ENCODE results near the gene EVC2. TPM values are rescaled to one million over a fixed set of nuclear protein-coding genes. Genes with fewer than 3 reads are reported as not detected.
"Not testable (repeated sequence)": the region's sequence is repeated elsewhere in the genome, so short reads cannot be mapped to it uniquely, and the experiment has no call there.

EVC2 gene
- total and polyA plus RNA-seq, 2 donors (not counting 1 experiment from before 2014, with no cell fraction given), result 1.1 TPM; not detected in 1

GRCh38 chr4:5730993-5731990 lies 22.9 kb upstream of the EVC2 start:
- Histone ChIP-seq H3K27ac (ENCODE audit: low read length in 2 of 2) (no peak overlapping the region), H4K20me1 (ENCODE audit: control insufficient read depth, insufficient read depth, low read length, poor library complexity, severe bottlenecking) (no peaks in the 10 kb centered on the region), H3K36me3 (replicated peaks in 1 of 2; ENCODE audit: control extremely low read depth in 1 of 2, control insufficient read depth in 1 of 2, extremely low read depth in 1 of 2, insufficient read depth in 2 of 2, low read length in 1 of 2) (no peaks in the 10 kb centered on the region), H3K79me2 (ENCODE audit: control insufficient read depth, insufficient read depth, low read length) (no peaks in the 10 kb centered on the region), H3K27me3 (replicated peaks in 1 of 4; ENCODE audit: control extremely low read depth in 1 of 4, control insufficient read depth in 3 of 4, insufficient read depth in 4 of 4, low read length in 3 of 4) (no peaks in the 10 kb centered on the region), H3K4me2 (replicated peaks; ENCODE audit: low read depth, low read length, poor library complexity, severe bottlenecking) (no peak overlapping the region), H3K4me3 (ENCODE audit: control extremely low read depth in 1 of 5, extremely low read depth in 1 of 5, insufficient read depth in 1 of 5, low read depth in 2 of 5, low read length in 4 of 5) (no peak overlapping the region), H3K4me1 (ENCODE audit: control insufficient read depth in 2 of 2, insufficient read depth in 2 of 2, low read length in 2 of 2) (no peaks in the 10 kb centered on the region), H2AFZ (ENCODE audit: insufficient read depth, low read depth, low read length, poor library complexity, severe bottlenecking) (no peak overlapping the region), H3K9me3 (ENCODE audit: control extremely low read depth in 1 of 3, control insufficient read depth in 2 of 3, insufficient read depth in 1 of 3, low read length in 2 of 3) (no peaks in the 10 kb centered on the region), H3K9ac (ENCODE audit: low read length) (no peak overlapping the region)
- no peak overlapping the region for H3K4me3 Mint-ChIP-seq
- no peaks in the 10 kb centered on the region for H3K4me1 Mint-ChIP-seq
- peaks cover 3% of the 10 kb centered on the region for H3K9me3 Mint-ChIP-seq (ENCODE audit: insufficient read depth)
- H3K27ac Mint-ChIP-seq, result no peak overlapping the region
- no peak for TF ChIP-seq CTCF (IDR thresholded peaks at IDR 0.05)
- TF ChIP-seq EZH2 (IDR thresholded peaks at IDR 0.05; ENCODE audit: borderline replicate concordance, insufficient read depth, low read depth, low read length, poor library complexity, severe bottlenecking), result no peak
- intact Hi-C loops (cut with micrococcal nuclease), result no loop called here
- 92% methylated on average over 27 of the region's 30 CpGs for WGBS (ENCODE audit: insufficient coverage)
- ChIA-PET POLR2A (no interaction called here), CTCF (no interaction called here)
- no peak for DNase-seq
- peaks cover 3% of the 10 kb centered on the region for H3K27me3 Mint-ChIP-seq
- ATAC-seq (ENCODE audit: low read depth), result no peak

GRCh38 chr4:5730436-5730835 lies 22.1 kb upstream of the EVC2 start:
- Histone ChIP-seq H3K4me1 (ENCODE audit: control insufficient read depth in 2 of 2, insufficient read depth in 2 of 2, low read length in 2 of 2) (no peaks in the 10 kb centered on the region), H3K27ac (ENCODE audit: low read length in 2 of 2) (no peak overlapping the region), H3K36me3 (replicated peaks in 1 of 2; ENCODE audit: control extremely low read depth in 1 of 2, control insufficient read depth in 1 of 2, extremely low read depth in 1 of 2, insufficient read depth in 2 of 2, low read length in 1 of 2) (no peaks in the 10 kb centered on the region), H3K27me3 (replicated peaks in 1 of 4; ENCODE audit: control extremely low read depth in 1 of 4, control insufficient read depth in 3 of 4, insufficient read depth in 4 of 4, low read length in 3 of 4) (no peaks in the 10 kb centered on the region), H4K20me1 (ENCODE audit: control insufficient read depth, insufficient read depth, low read length, poor library complexity, severe bottlenecking) (no peaks in the 10 kb centered on the region), H3K4me2 (replicated peaks; ENCODE audit: low read depth, low read length, poor library complexity, severe bottlenecking) (no peak overlapping the region), H3K9ac (ENCODE audit: low read length) (no peak overlapping the region), H3K79me2 (ENCODE audit: control insufficient read depth, insufficient read depth, low read length) (no peaks in the 10 kb centered on the region), H3K4me3 (ENCODE audit: control extremely low read depth in 1 of 5, extremely low read depth in 1 of 5, insufficient read depth in 1 of 5, low read depth in 2 of 5, low read length in 4 of 5) (no peak overlapping the region), H2AFZ (ENCODE audit: insufficient read depth, low read depth, low read length, poor library complexity, severe bottlenecking) (no peak overlapping the region), H3K9me3 (ENCODE audit: control extremely low read depth in 1 of 3, control insufficient read depth in 2 of 3, insufficient read depth in 1 of 3, low read length in 2 of 3) (no peaks in the 10 kb centered on the region)
- peaks cover 3% of the 10 kb centered on the region for H3K9me3 Mint-ChIP-seq (ENCODE audit: insufficient read depth)
- no peak for ATAC-seq (ENCODE audit: low read depth)
- intact Hi-C loops (cut with micrococcal nuclease), result no loop called here
- peaks cover 3% of the 10 kb centered on the region for H3K27me3 Mint-ChIP-seq
- no peak overlapping the region for H3K27ac Mint-ChIP-seq
- ChIA-PET POLR2A (no interaction called here), CTCF (no interaction called here)
- TF ChIP-seq EZH2 (IDR thresholded peaks at IDR 0.05; ENCODE audit: borderline replicate concordance, insufficient read depth, low read depth, low read length, poor library complexity, severe bottlenecking) (no peak), CTCF (IDR thresholded peaks at IDR 0.05) (no peak)
- no peaks in the 10 kb centered on the region for H3K4me1 Mint-ChIP-seq
- H3K4me3 Mint-ChIP-seq, result no peak overlapping the region
- no peak for DNase-seq
- 97% methylated on average over 7 of the region's 10 CpGs for WGBS (ENCODE audit: insufficient coverage)

- H3K9me3 Mint-ChIP-seq (ENCODE audit: insufficient read depth); DNase-seq; H3K4me1 ChIP-seq (ENCODE audit: control insufficient read depth in 2 of 2, insufficient read depth in 2 of 2, low read length in 2 of 2); H3K36me3 ChIP-seq (replicated peaks in 1 of 2; ENCODE audit: control extremely low read depth in 1 of 2, control insufficient read depth in 1 of 2, extremely low read depth in 1 of 2, insufficient read depth in 2 of 2, low read length in 1 of 2); intact Hi-C loops (cut with micrococcal nuclease); H2AFZ ChIP-seq (ENCODE audit: insufficient read depth, low read depth, low read length, poor library complexity, severe bottlenecking); H4K20me1 ChIP-seq (ENCODE audit: control insufficient read depth, insufficient read depth, low read length, poor library complexity, severe bottlenecking); H3K4me1 Mint-ChIP-seq; CTCF ChIA-PET; H3K27ac Mint-ChIP-seq; H3K4me3 ChIP-seq (ENCODE audit: control extremely low read depth in 1 of 5, extremely low read depth in 1 of 5, insufficient read depth in 1 of 5, low read depth in 2 of 5, low read length in 4 of 5); H3K79me2 ChIP-seq (ENCODE audit: control insufficient read depth, insufficient read depth, low read length); H3K27me3 ChIP-seq (replicated peaks in 1 of 4; ENCODE audit: control extremely low read depth in 1 of 4, control insufficient read depth in 3 of 4, insufficient read depth in 4 of 4, low read length in 3 of 4); H3K4me3 Mint-ChIP-seq; H3K27ac ChIP-seq (ENCODE audit: low read length in 2 of 2); H3K27me3 Mint-ChIP-seq; H3K9ac ChIP-seq (ENCODE audit: low read length); POLR2A ChIA-PET; H3K9me3 ChIP-seq (ENCODE audit: control extremely low read depth in 1 of 3, control insufficient read depth in 2 of 3, insufficient read depth in 1 of 3, low read length in 2 of 3); ATAC-seq (ENCODE audit: low read depth); H3K4me2 ChIP-seq (replicated peaks; ENCODE audit: low read depth, low read length, poor library complexity, severe bottlenecking): not testable (repeated sequence)
- WGBS (ENCODE audit: insufficient coverage), result no CpG with 5 or more reads among the region's 2 CpGs
Observed at GRCh38 chr4:5728412-5728811, 20.1 kb upstream of the EVC2 start.
